NCI-H748 (cell line): Measurements from ENCODE around the gene AMMECR1.
A peak's percentile ranks its signal among the peaks of the same experiment; 100 is the strongest.
"Not testable (repeated sequence)": the region's sequence is repeated elsewhere in the genome, so short reads cannot be mapped to it uniquely, and the experiment has no call there.

Experiments
- DNase-seq: peaks from one replicate; lab custom pipeline; 2025; ENCODE audit not compliant: unreplicated experiment; lab: John Stamatoyannopoulos, UW

AMMECR1 gene

DNA sequence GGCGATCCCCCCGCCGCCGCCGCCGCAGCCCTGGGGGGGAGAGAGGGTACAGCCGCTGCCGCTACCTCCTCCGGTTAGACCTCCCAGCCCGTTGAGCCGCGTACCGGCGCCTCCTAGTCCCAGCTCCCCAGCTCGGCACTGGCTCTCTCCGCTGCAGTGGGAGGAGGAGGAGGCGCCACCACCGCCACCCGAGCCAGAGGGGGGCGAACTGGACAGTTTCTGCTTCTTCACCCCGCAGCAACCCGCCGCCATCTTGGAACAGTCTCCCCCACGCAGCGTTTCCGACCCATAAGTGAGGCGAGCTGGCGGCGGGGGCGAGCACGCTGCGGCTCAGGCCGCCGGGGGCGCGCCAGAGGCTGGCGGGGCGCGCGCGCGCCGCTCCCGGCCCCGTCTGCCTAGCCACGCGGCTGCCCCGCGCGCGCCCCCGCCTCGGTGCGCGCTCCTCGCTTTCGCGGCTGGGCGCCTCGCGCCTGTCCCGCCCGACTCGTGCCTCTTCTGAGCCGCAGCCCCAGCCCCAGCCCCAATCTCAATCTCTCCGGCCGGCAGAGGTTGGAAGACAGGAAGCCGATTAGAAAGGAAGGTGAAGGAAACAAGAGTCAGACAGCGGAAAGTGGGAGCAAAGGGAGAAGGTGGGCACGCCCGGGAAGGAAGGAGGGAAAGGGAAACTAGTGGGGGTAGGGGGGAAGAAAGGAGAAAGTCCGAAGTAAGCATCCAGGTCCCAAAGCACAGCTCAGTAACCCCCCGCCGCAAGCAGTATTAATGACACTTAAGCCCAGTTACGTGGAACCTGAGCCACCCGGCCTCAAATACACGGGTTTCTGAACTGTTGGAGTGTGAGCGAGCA lies at the start of gene AMMECR1:
TSS of gene AMMECR1 (minus strand) at position 266 of the 844 bp plus-strand sequence. CDS start at position 252, 14 bp downstream.
- DNase-seq: peak; percentile 91

DNA sequence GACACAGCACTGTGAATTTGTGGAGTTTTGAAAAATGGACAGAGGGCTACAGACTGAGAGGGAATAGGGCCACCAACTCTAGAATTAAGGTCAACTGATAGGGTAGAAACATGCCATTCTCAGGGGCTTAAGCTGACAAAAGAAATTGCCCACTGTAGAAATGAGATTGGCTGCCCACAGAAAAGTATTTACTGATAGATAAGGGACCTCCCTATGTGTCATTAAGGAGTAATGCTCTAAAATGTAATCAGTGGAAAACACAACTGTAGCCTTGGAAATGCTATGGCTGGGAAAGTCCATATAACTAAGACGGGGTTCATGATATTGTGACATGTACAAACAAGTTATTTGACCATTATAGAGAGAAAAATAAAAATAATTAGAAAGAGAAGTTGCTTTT lies 45.4 kb upstream of the AMMECR1 start:
- no peak for DNase-seq

DNA sequence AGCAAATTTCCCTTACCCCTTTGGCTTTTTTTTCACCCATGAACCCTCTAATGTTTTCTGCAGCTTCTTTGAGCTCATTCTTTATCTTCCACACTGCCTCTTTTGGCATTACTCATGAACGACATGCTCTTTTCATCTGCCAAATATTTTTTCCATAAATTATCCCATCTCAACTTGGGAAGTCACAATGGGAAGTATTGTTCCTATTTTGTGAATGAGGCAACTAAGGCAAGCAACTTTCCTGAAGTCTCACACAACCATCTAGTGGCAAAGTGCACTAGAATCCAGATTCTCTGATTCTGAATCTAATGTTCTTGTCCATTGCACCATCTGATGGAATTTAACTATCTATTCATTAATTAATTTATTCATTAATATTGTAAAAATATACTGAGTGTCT lies 41.4 kb upstream of the AMMECR1 start:
- no peak for DNase-seq

DNA sequence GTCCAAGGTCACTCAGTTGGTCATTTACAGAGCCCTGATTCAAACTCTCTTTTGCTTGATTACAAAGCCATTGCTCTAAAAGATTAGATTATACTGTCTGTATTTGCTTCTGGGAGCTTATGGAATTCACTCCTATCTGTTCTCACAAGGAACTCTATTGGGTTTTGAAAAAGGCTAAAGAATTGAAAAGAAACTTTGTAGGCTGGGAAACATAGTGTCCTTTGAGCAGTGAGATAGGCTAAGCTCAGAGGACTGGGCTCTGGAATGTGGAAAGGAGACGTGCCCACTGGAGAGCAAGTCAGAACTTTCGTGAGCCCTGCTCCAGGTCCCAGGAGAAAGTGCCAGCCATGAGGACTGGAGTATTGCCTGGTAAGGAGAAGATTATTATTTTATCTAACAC lies 40.7 kb upstream of the AMMECR1 start, which contains the start of gene RTL9:
TSS of gene RTL9 (plus strand) at position 301 of the 400 bp plus-strand sequence. CDS start 91,770 bp downstream, outside the sequence.
- DNase-seq: no peak

DNA sequence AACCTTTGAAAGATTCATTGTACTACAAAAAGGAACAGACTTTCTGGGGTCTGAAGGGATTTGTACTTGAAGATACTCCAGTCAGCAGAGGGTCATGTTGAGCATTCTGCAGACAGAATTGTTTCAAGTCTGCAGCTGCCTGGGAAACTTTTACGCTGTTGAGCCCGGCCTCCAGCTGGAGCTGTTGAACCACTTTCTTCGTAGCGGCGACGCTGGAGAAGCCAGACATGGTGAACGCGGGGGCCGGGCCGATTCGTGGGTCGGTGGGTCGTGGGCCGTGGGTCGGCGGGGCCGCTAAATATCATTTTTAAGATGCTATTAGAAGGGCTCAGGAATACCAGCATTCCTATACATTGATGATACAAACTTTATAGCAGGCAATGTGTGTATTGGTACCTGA lies 28.8 kb upstream of the AMMECR1 start:
- DNase-seq: no peak

DNA sequence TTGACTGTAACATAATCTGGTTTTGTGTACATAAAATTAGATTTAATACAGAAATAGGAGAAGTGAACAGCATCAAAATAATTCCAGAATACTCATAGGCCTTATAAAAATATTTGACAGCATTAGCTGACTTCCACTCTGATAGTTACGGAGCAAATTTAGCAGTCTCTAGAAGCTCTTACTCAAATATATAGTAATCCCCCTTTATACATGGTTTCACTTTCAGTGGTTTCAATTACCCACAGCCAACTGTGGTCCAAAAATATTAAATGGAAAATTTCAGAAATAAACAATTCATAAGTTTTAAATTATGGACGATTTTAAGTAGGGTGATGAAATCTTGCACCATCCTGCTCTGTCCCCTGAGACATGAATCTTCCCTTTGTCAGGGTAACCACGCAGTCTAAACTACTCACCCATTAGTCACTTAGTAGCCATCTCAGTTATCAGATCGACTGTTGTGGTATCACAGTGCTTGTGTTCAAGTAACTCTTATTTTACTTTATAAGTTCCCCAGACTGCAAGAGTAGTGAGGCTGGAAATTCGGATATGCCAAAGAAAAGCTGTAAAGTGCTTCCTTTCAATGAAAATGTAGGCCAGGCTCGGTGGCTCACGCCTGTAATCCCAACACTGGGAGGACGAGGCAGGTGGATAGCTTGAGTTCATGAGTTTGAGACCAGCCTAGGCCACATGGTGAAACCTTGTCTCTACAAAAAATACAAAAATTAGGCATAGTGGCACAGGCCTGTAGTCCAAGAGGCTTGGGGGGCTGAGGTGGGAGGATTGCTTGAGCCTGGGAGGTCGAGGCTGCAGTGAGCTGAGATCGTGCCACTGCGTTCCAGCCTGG lies 23.5 kb upstream of the AMMECR1 start:
- no peak for DNase-seq

DNA sequence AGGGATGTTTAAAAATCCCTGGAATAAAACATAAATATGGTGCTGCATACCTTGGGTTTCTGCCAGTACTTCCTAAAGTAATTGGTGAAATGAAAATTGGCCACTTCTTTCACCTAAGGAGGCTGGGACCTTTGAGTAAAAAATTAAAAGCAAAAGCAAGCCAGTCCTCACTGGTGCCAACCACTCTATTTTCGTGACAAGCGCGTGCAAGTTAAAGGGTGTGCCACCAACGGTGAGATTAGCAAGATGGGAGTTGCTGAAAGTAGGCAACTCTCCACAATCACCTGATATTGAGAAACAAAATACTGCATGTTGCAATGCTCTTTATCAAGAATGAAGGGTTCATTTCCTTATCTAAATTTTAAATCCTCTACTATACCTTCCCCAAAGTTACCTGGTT lies 21.1 kb upstream of the AMMECR1 start:
- DNase-seq: no peak

DNA sequence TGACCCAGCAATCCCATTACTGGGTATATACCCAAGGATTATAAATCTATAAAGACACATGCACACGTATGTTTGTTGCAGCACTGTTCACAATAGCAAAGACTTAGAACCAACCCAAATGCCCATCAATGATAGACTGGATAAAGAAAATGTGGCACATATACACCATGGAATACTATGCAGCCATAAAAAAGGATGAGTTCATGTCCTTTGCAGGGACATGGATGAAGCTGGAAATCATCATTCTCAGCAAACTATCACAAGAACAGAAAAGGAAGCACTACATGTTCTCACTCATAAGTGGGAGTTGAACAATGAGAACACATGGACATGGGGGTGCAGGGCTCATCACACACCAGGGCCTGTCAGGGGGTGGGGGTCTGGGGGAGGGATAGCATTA lies 15.6 kb upstream of the AMMECR1 start:
- DNase-seq: not testable (repeated sequence)

DNA sequence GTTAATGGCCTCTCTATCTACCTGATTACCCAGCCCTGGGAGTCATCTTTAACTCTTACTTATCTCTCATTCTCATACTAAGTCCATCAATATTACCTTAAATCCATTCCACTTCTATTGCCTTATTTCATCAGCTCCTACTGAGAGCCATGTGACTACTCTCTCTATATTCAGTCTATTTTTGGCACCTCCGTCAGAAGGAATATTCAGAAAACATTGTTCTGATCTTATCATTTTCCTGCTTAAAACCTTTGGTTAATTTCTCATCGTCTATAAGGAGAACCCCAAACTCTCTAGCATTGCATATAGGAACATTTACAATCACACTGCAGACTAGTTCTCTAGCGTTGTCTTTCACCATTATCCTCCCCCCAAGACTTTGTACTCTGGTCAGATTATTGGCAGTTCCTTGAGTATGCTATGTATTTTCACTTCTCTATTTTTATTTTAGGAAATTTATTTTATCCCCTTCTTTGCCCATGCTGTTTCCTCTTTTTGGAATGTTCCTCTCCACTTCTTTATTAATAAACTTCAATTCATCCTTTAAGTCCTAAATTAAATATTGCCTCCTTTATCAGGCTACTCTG lies 13.7 kb upstream of the AMMECR1 start:
- no peak for DNase-seq

DNA sequence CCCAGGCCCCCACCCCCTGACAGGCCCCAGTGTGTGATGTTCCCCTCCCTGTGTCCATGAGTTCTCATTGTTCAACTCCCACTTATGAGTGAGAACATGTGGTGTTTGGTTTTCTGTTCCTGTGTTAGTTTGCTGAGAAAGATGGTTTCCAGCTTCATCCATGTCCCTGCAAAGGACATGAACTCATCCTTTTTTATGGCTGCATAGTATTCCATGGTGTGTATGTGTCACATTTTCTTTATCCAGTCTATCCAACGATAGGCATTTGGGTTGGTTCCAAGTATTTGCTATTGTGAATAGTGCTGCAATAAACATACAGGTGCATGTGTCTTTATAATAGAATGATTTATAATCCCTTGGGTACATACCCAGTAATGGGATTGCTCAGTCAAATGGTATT lies 10.7 kb upstream of the AMMECR1 start:
- DNase-seq: not testable (repeated sequence)

DNA sequence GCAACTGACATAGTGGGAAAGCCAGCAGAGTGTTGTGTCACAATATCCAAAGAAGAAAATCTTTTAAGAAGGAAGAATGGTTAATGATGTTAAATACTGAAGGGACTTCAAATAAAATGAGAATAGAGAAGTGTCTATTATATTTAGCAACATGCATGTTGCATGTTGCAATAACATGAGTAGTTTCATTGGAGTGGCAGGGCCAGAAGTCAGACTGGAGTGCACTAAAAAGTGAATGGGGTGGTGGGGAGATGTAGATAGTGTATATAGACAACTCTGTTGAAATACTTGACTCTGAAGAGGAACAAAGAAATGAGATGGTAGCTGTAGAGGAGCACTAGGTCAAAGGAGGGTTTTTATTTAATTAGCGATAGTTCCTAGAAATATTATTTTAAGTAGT lies 9.5 kb upstream of the AMMECR1 start:
- DNase-seq: no peak

DNA sequence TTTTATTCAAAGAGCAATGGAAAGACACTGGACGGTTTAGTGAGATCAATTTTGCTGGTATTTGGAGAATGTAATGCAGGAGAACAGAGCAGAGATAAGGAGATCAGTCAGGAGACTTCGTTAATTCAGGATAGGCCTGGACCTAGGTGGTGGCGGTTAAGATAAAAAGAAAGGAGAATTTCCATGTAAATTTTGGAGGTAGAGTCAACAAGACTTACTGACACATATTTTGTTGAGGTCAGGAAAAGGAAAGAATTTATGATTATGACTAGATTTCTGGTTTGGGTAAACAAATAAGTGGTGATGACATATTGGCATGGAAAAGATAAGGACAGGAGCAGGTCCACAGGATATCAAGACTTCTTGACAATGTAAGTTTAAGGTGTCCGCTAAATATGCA lies 8.8 kb upstream of the AMMECR1 start:
- DNase-seq: no peak

DNA sequence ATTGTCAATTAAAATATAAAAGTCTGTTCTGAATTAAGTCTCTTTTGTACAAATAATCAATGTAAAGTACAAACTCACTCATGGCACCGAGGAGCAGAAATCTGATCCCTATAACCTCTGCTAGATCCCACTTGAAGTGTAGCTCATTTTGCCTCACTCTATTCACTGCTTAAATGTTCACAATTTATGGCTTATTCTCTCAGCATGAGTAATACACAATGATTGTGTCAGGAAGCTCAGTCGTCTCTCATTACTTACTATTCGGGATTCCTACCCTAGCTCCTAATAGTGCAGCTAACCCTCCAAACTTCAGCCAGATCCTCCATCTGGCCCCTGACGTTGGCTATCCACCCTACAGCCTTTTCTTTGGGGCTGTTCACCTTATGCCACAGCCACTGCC lies 4.7 kb upstream of the AMMECR1 start:
- peak; percentile 90 for DNase-seq

DNA sequence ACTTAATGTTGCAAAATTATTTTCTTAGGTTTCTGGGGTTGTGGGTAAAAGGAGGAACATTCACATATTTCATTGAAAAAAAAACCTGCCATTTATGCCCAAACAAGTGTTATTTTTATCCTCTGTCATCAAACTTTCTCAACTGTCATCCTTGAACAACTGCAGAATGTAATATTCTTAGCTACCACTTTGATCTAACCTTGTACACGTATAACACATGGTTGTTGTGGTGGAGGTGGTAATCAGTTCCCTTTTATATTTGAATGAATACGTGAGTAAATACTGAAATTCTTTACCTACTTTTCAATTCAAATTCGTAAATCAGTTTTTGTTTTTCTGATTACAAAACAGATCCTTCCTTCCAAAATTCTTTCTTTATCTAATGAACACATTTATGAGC lies 3.8 kb upstream of the AMMECR1 start:
- DNase-seq: no peak

DNA sequence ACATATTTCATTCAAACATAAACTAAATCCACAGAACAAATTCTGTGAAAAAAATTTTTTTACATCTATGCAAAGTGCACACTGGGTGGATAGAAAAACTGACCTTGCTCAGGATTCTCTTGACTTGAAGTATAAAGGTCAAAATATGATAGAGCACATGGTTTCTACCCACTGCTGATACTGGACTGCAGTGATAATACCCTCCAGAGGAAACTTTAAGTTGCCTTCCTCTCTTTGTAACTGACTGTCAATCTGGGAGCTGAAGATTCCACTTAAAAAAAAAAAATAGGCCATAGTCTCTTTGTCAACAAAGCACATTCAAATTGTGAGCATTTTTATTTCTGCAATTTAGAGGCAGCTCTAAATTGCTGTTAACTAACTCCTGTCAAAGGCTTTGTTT lies 3.2 kb upstream of the AMMECR1 start:
- DNase-seq: no peak

DNA sequence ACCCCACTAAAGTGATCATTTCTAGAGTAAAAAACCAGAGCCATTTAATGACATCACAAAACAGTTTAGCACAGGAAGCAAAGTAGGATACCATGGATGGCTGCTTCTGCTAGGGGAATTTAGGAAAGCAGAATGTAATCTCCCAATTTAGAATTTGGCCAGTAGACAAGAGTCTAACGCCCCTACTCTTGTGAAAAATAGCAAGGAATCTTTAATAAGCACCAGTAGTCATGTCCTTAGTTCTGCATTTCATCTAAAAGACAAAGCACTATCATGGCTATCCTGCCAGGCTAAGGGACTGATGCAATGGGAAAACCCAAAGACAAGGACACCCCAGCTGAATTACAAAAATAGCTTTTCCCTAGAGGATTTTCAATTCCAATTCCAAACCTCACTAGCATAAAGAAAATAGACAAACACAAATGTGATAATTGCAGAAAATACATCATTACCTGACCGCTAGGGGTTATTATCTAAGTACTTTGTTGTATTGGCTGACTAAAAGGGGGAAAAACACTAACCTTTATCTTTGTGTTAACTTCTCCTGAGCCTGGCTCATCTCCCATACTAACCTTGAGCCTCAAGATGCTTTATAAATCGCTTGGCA lies 2.6 kb upstream of the AMMECR1 start:
- peak; percentile 40 for DNase-seq

DNA sequence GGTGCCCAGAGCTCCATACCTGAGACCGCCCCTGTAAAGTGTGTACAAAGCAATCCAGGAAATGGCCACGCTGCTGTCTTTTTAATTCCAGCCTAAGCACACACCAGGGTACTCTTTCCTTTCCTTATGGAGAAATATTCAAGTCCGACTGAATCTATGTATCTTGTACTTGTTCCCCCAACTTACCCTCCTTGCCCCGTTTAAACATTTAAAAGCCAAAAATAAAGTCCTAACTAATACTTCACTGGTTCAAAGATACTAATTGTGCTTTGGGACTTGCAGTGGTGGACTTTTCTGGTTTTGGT lies 731 bp upstream of the AMMECR1 start:
- peak; percentile 85 for DNase-seq

DNA sequence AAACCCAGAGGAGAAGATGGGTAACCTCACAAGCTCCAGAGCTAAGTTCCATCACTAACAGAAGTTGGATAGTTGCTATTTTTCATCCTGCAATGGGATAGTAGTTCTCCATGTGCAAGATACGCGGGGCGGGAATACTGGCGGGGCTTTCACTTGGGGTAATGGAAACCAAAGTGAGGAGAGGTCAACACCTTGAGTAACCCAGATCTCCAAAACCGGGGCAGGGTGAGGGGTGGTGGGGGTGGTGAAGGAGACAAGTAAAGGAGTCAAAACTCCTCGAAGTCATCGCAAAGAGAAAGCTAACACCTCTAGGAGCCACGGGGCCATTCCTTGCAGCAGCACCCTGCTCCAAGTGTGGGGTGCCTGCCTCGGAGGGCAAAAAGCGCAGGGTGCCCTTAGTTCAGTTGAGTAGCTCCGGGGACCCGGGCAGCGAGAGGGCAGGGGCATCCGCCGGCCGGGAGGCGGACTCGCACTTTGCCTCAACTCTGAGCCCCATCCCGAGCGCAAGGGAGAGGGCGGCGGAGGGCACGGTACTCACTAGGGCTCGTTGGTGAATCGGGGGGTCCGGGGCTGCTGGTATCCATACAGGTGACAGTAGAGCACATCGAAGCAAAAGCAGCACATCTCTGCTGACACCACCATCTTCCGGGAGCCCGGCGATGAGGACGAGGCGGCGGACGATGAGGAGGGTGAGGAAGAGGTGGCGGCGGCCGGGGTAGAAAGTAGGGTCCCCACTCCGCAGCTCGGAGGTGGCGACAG lies 645 bp downstream of the AMMECR1 start:
- peak; percentile 52 for DNase-seq

DNA sequence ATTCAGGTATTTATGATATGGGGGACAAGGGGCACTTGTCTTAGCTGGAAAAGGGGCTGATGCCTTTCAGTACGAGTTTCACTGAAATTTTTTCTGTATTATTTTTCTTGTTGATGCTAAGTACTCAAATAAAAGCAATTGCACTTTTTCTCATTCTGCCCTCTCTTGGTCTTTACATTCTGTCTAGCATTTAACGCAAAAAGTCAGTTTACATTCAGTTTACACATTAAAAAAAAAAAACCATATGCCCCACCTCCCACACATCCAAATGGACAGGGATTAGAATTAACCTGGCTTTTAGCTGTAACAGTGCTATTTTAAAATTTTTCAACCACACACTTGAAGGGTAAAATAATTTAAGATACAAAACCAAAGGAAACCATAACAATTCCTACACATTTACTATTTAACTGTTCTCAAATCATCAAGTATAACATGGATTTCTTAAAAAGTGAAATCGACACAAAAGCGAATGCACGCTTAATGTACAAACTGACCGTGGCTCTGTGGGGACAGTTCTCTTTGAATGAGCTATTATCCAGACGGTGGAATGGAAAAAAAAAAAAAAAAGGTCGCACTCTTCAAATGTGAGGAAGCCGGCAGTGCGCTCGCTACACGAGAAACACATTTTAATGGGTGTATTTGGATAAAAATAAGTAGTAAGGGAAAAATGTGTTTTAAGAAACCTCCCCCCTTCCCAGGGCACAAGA lies 1.4 kb downstream of the AMMECR1 start:
- peak; percentile 34 for DNase-seq

DNA sequence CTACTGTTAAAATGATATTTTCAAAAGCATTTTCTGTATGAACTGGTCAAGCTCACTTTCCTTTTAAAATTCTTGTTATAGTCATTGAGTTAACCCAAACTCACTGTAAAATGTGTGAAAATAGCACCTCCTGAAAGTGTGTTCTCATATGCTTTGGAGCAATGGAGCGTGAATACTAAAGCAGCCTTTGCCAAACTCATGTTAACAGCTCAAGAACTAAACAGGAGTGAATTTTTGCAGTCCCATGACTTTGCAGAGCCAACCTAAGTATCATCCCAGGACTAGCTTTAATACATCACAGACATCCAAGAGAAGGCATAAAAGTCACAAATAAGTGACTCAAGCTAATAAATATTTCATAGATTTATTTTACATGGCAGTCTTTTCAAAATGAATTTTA lies 2.3 kb downstream of the AMMECR1 start:
- no peak for DNase-seq
